ENCODE results near the gene ZMYND8.

DNA sequence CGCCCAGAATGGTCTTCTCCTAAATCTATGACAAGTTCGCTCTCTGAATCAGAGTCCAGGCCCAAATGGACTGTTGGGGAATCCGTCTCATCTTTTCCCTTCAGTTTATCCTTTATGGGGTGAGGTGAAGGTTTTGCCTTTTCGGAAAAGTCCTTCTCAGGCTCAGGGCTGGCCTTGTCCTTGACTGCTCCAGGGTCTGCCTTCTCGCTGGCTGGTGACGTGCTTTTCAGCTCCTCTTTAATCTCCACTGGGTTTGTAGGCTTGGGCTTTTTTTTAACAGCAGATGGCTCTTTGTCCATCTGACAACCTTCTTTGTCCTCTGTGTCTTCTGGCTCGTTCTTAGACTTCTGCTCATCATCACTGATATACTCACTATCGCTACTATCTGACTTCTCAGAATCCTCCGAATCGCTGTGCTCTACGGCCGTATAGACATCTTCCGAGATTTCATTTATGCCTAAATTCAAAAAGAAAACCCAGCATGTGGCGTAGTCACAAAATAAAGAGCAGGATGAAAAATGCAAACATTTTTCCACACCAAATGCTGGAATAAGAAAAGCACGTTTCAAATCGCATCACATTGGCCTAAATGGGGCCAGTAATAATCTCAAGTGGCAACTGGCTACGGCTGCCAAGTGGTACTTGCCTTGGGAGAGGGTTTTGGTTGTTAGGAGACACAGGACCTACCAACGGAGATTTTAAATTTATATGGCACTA is 110.3 kb downstream of the ZMYND8 start:
- no peak for TF ChIP-seq EZH2 (IDR thresholded peaks at IDR 0.05; ENCODE audit: borderline replicate concordance, low read depth, low read length, severe bottlenecking)
- TF ChIP-seq POLR2A (IDR thresholded peaks at IDR 0.05; ENCODE audit: low read depth, low read length), result no peak
- no peak for TF ChIP-seq POLR2AphosphoS5 (IDR thresholded peaks at IDR 0.05; ENCODE audit: insufficient read depth, low read depth, low read length)
- TF ChIP-seq, protein P1, sequence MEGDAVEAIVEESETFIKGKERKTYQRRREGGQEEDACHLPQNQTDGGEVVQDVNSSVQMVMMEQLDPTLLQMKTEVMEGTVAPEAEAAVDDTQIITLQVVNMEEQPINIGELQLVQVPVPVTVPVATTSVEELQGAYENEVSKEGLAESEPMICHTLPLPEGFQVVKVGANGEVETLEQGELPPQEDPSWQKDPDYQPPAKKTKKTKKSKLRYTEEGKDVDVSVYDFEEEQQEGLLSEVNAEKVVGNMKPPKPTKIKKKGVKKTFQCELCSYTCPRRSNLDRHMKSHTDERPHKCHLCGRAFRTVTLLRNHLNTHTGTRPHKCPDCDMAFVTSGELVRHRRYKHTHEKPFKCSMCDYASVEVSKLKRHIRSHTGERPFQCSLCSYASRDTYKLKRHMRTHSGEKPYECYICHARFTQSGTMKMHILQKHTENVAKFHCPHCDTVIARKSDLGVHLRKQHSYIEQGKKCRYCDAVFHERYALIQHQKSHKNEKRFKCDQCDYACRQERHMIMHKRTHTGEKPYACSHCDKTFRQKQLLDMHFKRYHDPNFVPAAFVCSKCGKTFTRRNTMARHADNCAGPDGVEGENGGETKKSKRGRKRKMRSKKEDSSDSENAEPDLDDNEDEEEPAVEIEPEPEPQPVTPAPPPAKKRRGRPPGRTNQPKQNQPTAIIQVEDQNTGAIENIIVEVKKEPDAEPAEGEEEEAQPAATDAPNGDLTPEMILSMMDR (IDR thresholded peaks at IDR 0.05; ENCODE audit: extremely low read depth in 1 of 2, insufficient read depth in 1 of 2, low read depth in 1 of 2, low read length in 2 of 2), result no peak
- TF ChIP-seq, protein P2, sequence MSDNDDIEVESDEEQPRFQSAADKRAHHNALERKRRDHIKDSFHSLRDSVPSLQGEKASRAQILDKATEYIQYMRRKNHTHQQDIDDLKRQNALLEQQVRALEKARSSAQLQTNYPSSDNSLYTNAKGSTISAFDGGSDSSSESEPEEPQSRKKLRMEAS (IDR thresholded peaks at IDR 0.05; ENCODE audit: insufficient read depth, insufficient read length), result no peak
- TF ChIP-seq JUN (IDR thresholded peaks at IDR 0.05; ENCODE audit: borderline replicate concordance, insufficient read depth, insufficient read length, low read depth), result no peak
- TF ChIP-seq GATA2 (IDR thresholded peaks at IDR 0.05; ENCODE audit: insufficient read depth, insufficient read length, low read depth, low read length), result no peak

Data from endothelial cell of umbilical vein (primary cell).